SH-SY5Y (cell line): Measurements from ENCODE around the gene ARHGAP26.

Source experiments
- GATA2 ChIP-seq: IDR thresholded peaks from 2 replicates; pipeline ENCODE4 v1.6.1; 2011; ENCODE audit warnings: mild to moderate bottlenecking, low read depth, low read length
- GATA3 ChIP-seq: IDR thresholded peaks from 2 replicates; pipeline ENCODE4 v1.6.1; 2011; ENCODE audit warnings: low read depth, mild to moderate bottlenecking, low read length, moderate library complexity

Gene ARHGAP26

DNA sequence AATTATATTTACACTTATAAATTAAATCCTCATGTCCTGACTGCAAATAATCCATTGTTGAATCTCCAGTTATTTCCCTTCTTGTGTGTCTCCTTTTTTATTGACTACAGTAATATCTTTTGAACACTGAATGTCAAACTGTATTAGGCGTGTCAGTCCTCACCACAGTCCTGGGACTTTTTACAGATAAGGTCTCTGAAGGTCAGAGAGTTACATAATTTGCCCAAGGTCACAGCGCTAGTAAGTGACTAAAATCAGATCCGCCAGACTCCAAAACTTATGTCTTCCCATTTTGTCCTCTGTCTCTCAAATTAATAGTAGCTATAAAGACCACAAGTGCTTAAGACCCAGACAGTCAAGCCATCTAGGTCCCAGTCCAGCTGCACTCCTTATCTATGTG lies 359.0 kb downstream of the ARHGAP26 start:
- TF ChIP-seq GATA2 = no peak
- no peak for TF ChIP-seq GATA3

DNA sequence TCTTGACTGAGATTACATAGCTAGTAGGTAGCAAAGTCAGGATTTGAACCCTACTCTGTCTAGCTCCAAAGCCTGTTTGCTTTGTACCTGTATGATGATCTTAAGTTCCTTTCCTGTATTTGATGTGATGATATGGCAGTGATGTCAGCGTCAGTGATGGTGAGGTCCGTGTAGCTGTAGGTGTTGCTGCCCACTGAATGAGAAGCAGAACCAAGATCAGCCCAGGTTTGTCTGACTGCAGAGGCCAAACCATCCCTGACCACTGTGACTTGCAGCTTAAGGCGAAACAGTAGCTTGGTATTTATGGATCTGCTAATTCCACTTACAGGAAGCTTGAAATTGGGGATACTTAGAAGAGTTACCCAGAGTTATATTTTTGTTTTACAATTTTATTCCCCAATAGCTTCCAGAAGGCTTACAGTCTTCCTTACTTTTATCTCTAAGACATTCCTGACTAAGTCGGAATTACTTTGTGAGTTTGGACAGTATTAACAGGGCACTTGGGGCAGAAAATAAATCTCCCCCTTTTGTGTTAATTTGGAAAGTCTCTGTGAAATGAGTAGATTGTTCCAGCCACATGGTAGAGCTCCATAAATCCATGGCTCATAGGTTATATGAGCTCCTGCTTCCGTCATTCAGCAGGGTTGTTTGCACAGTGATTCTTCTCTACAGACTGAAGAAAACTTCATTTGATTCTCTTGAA lies 359.9 kb downstream of the ARHGAP26 start:
- TF ChIP-seq GATA2 (no peak), GATA3 (no peak)

DNA sequence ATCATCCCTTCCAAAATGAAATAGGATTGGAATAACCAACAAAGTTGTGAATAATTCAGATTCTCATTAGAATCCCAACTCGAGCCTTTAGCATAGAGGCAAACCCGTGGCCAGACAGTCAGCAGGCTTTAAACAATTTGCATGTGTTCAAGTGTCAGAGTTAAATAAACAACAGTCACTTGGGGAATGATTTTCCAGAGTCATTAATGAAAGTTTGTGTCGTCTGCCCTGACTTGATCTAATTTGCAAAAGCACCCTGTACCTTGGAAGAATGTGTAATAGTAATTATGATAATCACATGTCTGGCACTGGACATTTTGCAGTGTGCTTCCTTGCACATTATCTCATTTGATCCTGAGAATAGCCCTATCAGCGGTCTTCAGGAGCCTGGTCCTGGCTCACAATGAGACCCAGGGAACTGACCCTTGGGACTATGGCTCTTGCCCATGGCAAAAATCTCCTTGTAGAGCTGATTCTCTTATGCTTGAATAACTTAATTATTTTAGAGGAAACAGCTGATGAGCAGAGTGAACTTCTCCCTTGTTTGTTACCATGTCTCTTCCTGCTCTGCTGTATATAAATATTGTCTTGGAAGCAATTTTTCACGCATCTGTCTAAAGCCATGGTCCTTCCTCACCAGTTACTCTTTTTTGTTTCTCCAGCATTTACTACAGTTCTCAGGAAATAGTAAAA lies 360.6 kb downstream of the ARHGAP26 start:
- TF ChIP-seq GATA2 (no peak), GATA3 (no peak)

DNA sequence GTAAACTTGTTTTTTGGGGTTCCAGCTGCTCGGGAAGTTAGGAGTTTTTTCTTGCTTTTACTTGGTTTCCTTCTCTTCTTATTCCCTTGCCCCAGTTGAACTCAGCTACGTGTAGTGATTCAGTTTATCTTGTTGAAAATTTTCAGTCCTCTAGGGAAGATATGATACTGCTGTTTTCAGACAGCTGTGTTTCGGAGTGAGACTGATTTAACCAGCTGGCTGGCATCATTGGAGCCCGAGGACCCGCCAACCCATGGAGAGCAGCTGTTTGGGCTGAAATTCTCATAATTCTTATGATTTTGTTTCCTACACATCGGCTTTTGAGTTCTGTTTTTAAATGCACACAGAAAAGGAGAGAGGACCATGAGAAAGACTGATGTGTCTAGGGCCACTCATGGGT lies 361.8 kb downstream of the ARHGAP26 start:
- TF ChIP-seq GATA2 = no peak
- no peak for TF ChIP-seq GATA3

DNA sequence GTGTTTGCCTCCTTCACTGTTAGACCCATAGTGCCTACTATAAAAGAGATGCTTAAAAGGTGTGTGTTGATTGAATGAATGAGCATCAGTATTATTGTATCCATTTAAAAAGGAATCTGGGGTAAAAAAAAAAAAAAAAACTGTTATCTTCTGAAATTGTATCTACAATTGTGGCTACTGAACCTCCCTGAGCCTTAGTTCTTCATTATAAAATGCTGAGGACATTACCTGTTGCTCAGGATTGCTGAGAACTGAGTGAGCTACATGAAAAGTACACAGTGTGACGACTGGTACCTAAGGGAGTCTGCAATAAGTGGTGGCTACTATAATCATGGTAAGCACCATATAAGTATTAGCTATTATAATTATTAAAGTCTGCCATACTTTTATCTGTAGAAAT lies 362.6 kb downstream of the ARHGAP26 start:
- no peak for TF ChIP-seq GATA2
- no peak for TF ChIP-seq GATA3

DNA sequence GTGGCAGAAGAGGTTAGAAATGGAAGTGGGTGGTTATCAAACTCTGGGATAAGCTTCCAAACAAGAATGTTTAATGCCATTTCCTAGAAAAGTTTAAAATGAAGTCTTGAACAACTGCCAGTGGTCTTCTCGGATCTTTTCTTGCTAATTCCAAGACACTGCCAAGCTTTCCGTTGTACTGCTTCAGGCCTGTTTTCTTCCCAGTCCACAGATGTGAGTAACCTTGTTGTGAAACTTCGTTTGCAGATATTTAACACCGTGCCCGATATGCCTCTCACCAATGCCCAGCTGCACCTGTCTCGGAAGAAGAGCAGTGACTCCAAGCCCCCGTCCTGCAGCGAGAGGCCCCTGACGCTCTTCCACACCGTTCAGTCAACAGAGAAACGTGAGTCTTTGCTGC lies 363.5 kb downstream of the ARHGAP26 start:
- no peak for TF ChIP-seq GATA3

DNA sequence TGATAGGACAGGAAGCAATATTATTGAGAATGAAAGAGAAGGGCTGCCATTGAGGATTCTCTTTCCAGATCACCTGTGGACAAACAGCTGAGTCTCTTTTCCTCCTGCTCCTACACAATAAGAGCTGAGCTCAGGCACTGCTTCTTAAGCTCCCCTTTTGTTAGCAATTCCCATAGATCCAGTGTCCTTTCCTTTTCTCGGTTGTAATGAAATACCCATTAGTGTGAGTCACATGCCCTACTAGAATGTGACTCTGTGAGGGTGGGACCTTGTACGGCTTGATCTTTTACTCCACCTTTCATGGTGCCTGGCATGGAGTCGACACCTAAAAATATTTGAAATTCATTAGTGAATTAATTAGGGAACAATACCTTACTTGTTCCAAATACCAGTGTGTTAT lies 364.1 kb downstream of the ARHGAP26 start:
- TF ChIP-seq GATA2 = no peak
- no peak for TF ChIP-seq GATA3

DNA sequence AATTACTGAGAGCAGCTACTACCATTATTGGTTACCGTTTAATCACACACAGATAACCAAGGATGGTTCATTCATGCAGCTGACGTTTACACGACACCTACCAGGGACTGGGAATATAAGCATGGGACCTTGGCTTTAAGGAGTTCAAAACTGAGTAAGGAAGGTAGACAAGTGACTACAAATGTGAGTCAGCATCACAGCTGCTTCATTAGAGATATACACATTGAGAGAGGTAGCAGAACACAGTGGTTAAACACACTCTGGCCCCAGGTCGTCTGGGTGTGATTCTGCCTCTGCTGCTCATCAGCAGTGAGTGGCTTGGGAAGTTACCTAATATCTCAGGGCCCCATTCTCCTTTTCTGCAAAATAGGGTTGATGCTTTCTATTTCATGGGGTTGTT lies 364.7 kb downstream of the ARHGAP26 start:
- TF ChIP-seq GATA2 (no peak), GATA3 (no peak)

DNA sequence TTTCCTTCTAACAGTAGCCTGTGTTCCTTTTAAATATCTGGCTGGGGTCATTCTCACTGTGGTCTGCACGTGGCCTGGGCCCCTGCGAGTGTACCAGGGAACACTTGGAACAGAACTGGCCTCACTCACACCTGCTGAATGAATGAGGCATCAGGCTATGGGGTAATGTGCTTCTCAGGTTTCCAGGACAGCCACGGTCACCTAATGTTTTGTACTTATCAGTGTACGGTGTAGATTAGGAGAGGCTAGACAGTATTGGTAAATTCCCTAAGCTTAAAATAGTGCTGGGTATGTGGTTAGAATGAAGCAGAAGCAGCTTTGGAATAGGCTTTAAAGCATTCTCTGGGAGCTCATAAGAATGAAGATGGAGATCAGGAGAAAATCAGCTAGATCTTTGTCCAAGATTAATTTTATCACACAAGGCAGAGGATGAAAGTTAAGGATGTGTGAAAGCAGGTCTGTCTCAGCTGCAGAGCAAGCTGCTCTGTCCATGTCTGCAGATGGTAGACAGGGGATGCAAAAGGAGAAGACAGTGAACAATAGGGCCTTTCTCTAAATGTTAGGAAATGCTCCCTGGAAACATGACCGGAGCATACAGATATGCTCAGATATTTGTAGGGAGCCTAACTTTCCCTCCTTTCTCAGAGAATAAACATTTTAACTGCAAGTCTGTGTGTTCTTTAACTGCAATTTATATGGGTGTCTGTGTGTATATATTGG lies 365.8 kb downstream of the ARHGAP26 start:
- no peak for TF ChIP-seq GATA3
- TF ChIP-seq GATA2 = no peak

DNA sequence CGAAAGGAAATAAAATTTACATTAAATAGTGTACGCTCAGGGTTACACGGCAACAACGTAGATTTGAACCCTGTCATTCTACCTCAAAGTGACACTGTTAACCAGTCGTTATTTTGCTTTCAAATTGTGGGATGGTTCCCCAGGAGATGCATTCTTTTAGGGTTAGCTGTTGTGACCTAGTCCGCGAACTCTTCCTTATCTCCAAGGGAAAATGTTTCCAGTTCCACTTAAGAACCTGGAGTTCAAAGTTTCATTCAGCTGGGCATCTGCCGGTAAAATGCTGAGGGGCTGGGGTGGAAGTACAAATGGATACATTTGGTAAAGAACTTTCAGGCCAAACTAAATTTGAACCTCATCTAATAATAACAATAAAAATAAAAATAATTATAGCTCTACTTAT lies 368.7 kb downstream of the ARHGAP26 start:
- TF ChIP-seq GATA3 = no peak

DNA sequence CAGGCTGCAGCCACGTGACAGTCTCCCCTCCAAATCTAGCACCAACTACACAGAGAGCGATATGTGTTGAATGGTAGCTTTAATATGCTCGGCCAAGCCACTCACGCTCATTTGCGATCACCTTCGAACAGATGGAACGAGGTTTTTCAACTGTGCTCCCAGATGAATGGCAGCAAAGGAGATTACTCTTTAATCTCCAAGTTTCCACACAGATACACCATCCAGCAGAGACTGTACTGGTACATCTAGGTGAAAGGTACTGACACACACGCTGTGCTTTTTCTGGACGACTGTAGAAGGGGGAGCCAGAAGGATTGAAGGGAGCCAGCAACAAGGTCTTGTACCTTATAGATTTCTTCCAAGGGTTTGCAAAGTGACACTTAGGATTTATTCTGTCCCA lies 369.4 kb downstream of the ARHGAP26 start:
- TF ChIP-seq GATA2 = no peak
- no peak for TF ChIP-seq GATA3

DNA sequence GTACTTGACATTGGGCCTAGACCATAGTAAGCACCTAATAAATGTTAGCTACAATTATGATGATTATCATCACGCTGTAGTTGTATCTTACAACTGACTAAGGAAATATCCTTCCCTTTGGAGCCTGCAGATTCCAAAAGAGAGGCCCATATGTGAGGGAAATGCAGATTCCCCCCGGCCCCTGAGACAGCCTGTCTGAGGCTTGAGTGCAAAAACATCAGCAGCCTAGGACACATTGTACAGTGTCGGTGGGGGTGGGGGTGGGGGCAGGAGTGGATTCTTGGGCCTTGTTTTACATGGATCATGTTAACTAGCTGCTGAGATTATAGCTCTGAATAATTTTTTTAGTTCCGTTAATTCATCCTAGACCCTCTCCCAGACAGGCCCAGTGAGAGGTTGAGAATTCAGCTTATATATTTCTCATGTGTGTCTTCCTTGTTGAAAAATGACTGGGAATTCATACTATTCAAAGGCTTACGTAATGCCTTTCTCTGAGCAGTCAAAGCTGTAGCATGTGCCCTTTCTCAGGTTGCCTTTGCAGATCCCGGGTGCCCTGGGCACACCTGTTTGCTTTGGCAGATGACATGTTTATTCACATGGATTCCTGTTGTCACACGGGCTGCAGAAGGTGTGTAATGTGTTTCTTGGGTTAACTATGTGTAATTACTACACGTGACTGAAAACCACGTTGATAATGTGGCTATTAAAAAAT lies 370.5 kb downstream of the ARHGAP26 start:
- no peak for TF ChIP-seq GATA3
- TF ChIP-seq GATA2 = no peak

DNA sequence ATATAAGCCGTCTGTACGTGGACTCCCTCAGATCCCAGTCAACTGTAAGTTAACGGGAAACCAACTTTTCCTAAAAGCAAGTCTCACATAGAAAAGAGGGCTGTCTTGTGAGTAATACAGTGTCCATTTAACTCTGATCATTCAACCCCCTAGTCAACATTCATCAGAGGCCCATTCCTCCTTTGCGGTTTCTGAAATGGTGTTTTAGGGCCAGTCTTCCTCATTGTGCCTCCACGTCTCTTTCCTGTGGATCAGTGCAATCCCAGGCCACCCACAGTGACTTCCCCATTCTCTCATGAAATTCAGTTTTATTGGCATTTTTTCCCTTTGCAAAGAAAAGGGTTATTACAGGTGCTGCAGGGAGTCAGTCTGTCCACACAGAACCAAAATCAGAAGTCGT lies 371.5 kb downstream of the ARHGAP26 start:
- TF ChIP-seq GATA2 (no peak), GATA3 (no peak)
